Measurements from ENCODE around the gene DOCK8. TPM values are rescaled to one million over a fixed set of nuclear protein-coding genes. Genes with fewer than 3 reads are reported as not detected.
A peak's percentile ranks its signal among the peaks of the same experiment; 100 is the strongest.
"Not testable (repeated sequence)": the region's sequence is repeated elsewhere in the genome, so short reads cannot be mapped to it uniquely, and the experiment has no call there.

Gene DOCK8
- total RNA-seq, 1 donor from 2014 or later: 65.8 TPM

DNA sequence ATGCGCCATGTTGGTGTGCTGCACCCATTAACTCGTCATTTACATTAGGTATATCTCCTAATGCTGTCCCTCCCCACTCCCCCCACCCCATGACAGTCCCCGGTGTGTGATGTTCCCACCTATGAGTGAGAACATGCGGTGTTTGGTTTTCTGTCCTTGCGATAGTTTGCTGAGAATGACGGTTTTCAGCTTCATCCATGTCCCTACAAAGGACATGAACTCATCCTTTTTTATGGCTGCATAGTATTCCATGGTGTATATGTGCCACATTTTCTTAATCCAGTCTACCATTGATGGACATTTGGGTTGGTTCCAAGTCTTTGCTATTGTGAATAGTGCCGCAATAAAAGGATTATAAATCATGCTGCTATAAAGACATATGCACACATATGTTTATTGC, 195.0 kb downstream of the DOCK8 start:
- not testable (repeated sequence) for DNase-seq (ENCODE audit: low spot score)

DNA sequence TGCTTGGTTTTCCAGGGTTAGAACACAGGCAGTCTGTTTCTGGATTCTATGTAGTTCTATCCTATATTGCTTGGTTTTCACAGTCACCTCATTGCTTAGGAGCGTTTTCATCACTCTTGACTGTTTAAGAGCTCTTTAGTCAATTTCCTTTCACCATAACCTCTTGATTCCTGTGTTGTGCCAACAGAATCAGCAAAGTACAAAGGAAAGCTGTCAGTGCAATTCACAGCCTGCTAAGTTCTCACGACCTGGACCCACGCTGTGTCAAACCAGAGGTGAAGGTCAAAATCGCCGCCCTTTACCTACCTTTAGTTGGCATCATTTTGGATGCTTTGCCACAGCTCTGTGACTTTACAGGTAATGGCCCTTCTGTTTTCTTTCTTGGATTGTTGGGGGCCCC, 199.9 kb downstream of the DOCK8 start:
- no peak for DNase-seq (ENCODE audit: low spot score)

- DNase-seq (ENCODE audit: low spot score): no peak
Measured at GRCh38 chr9:419571-420171, 205.0 kb downstream of the DOCK8 start.

DNA sequence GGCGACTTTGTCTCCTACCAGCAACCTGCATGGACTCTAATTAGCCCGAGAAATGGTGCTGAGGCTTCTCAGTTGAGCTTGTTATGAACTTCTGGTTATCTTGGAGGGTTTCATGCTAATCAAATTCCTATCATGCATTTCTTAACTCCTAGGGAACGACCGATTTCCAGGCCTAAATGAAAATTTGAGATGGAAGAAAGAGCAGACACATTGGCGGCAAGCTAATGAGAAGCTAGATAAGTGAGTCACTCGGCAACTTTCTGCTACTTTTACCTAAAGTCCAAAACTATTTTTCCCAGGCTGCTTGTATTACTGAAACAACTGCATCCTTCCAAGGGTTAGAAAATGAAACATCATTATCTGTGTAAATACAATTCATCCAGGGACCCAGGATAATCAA, 207.2 kb downstream of the DOCK8 start:
- no peak for DNase-seq (ENCODE audit: low spot score)

DNA sequence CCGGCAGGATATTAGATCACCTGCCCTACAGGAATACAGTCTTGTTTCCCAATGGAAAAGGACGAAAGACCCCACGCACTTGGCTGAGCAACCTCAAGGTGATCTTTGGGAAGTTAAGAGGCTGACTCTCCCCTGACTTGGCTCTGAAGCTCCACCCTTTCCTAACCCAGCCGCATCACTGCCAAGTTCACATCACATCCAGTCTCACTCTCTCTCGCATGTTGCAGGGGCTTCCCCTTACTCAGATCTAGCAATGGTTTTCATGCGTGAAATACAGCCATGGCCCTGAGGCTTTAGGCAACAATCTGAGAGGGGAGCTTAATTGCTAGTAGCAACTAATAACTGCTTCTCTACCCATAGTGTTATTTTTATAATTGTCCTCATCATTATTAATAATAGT, 211.6 kb downstream of the DOCK8 start:
- no peak for DNase-seq (ENCODE audit: low spot score)

GRCh38 chr9:426976-427375, 212.3 kb downstream of the DOCK8 start:
- DNase-seq (ENCODE audit: low spot score): no peak

GRCh38 chr9:431701-432100, 217.0 kb downstream of the DOCK8 start:
- DNase-seq (ENCODE audit: low spot score): no peak

- no peak for DNase-seq (ENCODE audit: low spot score)
Measured at GRCh38 chr9:436482-436881, 221.8 kb downstream of the DOCK8 start.

DNA sequence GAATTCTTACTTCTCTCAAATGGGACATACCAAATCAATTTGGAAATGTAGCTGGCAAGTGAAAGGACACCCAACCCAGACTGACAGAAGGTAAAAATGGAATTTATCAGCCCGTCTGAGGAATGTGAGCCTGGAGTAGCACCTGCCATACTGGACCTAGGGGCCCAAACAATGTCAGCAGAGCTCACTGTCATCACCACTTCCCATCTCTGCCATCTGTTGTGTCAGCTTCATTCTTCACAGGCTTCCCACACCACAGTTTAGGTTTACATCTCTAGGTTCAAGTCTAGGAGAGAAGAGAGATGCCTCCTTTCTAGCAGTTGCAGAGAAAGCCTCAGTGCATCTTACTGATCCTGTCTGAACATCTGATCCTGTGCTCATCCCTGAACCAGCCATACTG, 222.4 kb downstream of the DOCK8 start:
- no peak for DNase-seq (ENCODE audit: low spot score)

DNA sequence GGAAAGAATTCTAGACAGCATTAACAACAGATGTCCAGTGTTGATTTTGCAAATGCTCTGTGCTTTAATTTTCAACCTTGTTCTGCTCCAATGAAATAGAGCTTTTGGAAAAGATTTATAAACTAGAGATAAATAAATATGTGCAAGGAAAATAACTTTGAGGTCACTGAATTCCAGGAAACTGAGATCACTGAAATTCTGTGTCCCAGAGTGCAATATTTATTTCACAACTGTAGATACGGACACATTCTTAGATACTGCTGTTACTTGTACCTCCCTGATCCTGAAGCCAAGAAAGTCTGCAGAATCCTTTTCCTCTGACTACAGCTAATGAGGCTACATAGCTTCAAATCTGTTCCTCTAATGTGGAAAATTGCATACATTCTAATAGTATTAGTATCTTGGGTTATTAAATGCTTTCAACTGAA, 222.9 kb downstream of the DOCK8 start:
- no peak for DNase-seq (ENCODE audit: low spot score)

GRCh38 chr9:438066-438465, 223.4 kb downstream of the DOCK8 start:
- no peak for DNase-seq (ENCODE audit: low spot score)

DNA sequence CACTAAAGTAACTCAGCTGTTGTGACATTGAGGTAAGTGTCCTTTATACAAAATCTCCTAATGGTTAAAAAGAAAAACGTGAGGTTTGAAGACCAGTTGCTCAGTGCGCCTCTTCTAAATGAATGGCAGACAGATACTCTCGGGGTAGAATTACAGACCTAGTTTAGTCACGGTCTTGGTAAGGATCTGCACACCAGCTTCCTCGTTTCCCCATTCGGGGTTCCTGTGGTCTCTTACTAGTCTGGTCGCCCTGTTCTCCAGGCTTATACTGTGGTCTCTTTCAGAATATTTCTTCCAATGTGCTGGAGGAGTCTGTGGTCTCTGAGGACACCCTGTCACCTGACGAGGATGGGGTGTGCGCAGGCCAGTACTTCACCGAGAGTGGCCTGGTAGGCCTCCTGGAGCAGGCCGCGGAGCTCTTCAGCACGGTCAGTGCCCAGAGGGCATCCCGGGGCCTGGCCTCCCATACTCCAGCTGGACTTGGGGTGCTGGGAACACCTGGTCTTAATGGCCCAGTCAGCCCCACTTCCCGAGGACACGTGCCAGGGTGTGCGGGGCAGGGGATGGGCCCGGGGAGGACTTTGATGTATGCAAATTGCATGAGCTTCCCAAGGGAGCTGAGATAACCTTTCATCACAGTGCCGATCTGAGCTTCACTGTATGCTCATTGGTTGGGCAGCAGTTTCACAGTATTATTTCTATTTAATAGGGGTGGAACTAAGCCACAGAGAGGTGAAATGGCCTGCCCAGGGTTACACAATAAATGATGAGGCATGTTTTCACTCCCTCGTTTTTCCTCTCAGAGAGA, 224.5 kb downstream of the DOCK8 start:
- peak; percentile 48 for DNase-seq (ENCODE audit: low spot score)

DNA sequence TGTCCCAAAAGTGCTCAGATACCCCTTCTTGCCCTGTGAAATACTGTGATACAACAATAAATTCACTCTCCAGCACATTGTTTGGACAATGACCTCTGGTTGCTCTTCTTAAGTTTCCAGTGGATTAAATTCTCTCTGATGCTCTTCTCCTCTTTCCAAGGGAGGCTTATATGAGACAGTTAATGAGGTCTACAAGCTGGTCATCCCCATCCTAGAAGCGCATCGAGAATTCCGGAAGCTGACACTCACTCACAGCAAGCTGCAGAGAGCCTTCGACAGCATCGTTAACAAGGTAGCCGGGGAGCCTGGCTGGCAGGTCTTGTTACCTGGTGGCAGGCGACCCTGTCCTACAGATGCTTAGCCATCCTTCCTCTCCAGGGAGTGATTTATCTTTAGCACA, 226.5 kb downstream of the DOCK8 start:
- no peak for DNase-seq (ENCODE audit: low spot score)

- DNase-seq (ENCODE audit: low spot score): no peak
Measured at GRCh38 chr9:444528-444927, 229.9 kb downstream of the DOCK8 start.

DNA sequence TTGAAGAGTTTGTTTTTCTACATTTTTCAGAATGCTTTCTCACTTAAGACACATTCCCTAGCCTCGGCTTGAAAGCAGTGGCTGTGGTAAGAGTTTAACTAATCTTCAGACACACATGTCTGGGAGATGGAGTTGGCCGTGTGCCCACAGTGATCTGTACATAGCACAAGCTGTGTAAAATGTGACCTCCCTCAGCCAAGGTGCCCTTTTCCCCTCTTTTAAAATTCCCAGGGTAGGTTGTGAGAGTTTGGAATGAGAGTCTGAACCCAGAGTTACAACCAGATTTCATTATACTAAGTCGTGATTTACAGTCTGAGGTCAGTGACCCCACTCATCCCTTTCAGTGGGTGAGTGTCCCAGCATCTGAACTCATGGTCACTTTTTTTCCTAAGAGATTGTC, 230.4 kb downstream of the DOCK8 start:
- DNase-seq (ENCODE audit: low spot score): no peak

DNA sequence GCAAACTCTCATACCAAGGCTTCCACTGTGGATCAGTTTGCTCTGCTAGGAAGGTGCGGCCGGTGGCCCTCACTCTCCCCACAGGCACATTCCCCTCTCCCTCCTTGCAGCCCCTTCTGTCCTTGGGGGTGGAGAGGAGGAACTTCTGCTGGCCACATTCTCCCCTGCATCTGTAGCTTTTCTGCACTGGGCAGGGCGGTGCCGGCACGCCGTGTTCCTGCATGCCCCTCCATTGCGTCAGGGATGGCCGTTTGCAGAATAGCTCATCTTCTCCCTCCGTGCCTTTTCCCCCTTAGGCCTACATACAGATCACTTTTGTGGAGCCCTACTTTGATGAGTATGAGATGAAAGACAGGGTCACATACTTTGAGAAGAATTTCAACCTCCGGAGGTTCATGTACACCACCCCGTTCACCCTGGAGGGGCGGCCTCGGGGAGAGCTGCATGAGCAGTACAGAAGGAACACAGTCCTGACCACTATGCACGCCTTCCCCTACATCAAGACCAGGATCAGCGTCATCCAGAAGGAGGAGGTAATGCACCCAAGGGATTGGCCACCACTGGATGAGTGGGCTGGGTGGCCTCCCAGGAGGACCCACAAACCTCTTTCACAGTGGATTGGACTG, 231.5 kb downstream of the DOCK8 start:
- no peak for DNase-seq (ENCODE audit: low spot score)

DNA sequence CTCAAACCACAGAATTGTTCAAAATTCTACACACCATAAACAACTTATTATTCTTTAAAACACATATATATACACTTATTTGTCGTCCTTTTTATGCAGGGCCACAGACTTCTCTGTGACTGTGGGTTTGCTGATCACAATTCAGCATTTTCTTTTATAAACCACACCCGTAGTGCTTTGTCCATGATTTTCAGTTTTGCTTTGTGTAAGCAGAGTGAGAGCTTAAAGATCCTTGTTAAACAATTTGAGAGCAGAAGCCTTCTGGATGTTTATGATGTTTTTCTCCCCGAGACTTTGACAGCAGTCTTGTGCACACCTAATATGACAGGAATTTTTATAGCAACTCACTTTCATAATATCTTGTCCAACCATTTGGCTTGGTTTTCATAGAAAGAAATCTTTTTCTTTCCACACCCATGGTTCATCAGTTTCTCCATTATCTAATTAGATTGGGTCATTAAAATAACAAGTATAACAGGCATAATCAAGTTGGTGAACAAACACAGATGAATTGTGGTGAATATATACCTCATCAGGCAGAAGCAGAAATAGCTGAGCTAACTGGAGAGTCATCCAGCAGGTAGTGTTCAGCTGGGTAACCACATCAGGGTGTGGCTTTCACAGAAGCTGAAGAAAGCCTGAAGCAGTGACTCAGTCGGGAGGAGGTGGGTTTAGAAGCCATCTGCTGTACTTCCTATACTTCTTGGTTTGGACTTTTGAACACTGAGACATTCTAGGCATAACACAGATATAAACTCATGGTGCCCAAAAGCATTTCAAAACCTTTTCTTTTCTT, 232.8 kb downstream of the DOCK8 start:
- DNase-seq (ENCODE audit: low spot score): no peak

- DNase-seq (ENCODE audit: low spot score): no peak
Measured at GRCh38 chr9:450057-450456, 235.4 kb downstream of the DOCK8 start.

GRCh38 chr9:450561-450960, 235.9 kb downstream of the DOCK8 start:
- DNase-seq (ENCODE audit: low spot score): no peak

GRCh38 chr9:453832-454231, 239.2 kb downstream of the DOCK8 start:
- DNase-seq (ENCODE audit: low spot score): no peak

DNA sequence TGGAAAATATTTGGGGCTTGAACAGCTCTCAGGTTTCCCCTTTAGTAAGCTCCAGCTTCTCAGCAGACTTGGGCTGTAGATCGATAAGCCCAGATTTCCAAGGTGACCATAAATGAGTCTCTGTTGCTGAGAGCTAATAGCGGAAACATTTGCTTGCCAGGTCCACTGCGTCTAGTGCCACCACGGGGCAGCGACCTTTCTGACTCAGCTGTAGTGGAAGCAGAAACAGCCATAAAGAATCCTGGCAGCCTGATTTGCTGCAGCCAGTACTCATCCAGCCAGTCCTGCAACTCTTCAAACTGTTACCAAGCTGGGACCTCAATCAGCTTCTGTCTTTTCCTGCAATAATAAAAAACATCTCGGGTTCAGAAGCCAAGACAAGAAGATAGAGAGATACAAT, 241.7 kb downstream of the DOCK8 start:
- no peak for DNase-seq (ENCODE audit: low spot score)

- DNase-seq (ENCODE audit: low spot score): no peak
Measured at GRCh38 chr9:458590-458989, 243.9 kb downstream of the DOCK8 start.
